SK-N-SH treated with all-trans-retinoic acid at 6 μM for 48 hours (cell line): ENCODE measurements around the gene VSTM4.

Source experiments
- ARNTL ChIP-seq: fragments of 450-650 bp; formaldehyde crosslinking; IDR thresholded peaks from 2 replicates; pipeline ENCODE4 v1.5.0; 2020; ENCODE audit warnings: low read depth, mild to moderate bottlenecking, moderate library complexity, borderline replicate concordance
- ESRRG ChIP-seq: fragments of 250-450 bp; sonication (Bioruptor Pico); IDR thresholded peaks from 2 replicates; pipeline ENCODE4 v1.6.1; 2021; ENCODE audit warnings: mild to moderate bottlenecking
- GLIS3 ChIP-seq: fragments of 250-450 bp; sonication (Bioruptor Pico); IDR thresholded peaks from 2 replicates; pipeline ENCODE4 v1.5.0; 2020; ENCODE audit warnings: mild to moderate bottlenecking, moderate library complexity
- ZFP3 ChIP-seq: fragments of 250-450 bp; sonication (Bioruptor Pico); IDR thresholded peaks from 2 replicates; pipeline ENCODE4 v1.5.0; 2020; ENCODE audit warnings: mild to moderate bottlenecking, moderate library complexity
- ZNF565 ChIP-seq: fragments of 450-650 bp; formaldehyde crosslinking; conservative IDR thresholded peaks from 2 replicates; pipeline ENCODE4 v1.5.0; 2020; ENCODE audit warnings: low read depth, mild to moderate bottlenecking, moderate library complexity
- TF ChIP-seq, protein P1 (sequence below): fragments of 250-450 bp; sonication (Bioruptor Pico); IDR thresholded peaks from 2 replicates; pipeline ENCODE4 v1.8.0; 2020; ENCODE audit warnings: mild to moderate bottlenecking, moderate library complexity, borderline replicate concordance
- TF ChIP-seq, protein P2 (sequence below): fragments of 250-450 bp; sonication (Bioruptor Pico); IDR thresholded peaks from 2 replicates; pipeline ENCODE4 v1.5.1; 2020; ENCODE audit warnings: low read depth, mild to moderate bottlenecking, moderate library complexity

DNA sequence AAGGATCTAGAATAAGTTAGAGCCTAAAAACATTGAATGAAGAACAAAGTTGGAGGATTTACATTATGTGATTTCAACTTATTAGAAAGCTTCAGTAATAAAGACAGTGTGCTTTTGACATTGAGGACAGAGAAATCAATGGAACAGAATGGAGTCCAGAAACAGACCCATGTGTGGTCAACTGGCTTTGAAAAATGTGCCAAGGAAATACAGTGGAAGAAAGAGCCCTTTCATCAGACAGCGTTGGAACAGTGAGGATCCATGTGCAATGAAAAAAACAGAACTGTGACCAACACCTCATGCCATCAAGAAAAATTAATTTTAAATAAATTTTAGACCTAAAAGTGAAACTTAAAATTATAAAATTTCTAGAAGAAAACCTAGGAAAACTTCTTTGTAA is 125.1 kb downstream of the VSTM4 start:
- TF ChIP-seq ARNTL (CRISPR knock-in tag) (no peak), GLIS3 (CRISPR knock-in tag) (no peak), ZNF565 (no peak), ESRRG (CRISPR knock-in tag) (no peak), ZFP3 (no peak)
- TF ChIP-seq, protein P1, sequence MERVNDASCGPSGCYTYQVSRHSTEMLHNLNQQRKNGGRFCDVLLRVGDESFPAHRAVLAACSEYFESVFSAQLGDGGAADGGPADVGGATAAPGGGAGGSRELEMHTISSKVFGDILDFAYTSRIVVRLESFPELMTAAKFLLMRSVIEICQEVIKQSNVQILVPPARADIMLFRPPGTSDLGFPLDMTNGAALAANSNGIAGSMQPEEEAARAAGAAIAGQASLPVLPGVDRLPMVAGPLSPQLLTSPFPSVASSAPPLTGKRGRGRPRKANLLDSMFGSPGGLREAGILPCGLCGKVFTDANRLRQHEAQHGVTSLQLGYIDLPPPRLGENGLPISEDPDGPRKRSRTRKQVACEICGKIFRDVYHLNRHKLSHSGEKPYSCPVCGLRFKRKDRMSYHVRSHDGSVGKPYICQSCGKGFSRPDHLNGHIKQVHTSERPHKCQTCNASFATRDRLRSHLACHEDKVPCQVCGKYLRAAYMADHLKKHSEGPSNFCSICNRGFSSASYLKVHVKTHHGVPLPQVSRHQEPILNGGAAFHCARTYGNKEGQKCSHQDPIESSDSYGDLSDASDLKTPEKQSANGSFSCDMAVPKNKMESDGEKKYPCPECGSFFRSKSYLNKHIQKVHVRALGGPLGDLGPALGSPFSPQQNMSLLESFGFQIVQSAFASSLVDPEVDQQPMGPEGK (CRISPR knock-in tag): no peak
- TF ChIP-seq, protein P2, sequence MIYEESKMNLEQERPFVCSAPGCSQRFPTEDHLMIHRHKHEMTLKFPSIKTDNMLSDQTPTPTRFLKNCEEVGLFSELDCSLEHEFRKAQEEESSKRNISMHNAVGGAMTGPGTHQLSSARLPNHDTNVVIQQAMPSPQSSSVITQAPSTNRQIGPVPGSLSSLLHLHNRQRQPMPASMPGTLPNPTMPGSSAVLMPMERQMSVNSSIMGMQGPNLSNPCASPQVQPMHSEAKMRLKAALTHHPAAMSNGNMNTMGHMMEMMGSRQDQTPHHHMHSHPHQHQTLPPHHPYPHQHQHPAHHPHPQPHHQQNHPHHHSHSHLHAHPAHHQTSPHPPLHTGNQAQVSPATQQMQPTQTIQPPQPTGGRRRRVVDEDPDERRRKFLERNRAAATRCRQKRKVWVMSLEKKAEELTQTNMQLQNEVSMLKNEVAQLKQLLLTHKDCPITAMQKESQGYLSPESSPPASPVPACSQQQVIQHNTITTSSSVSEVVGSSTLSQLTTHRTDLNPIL (CRISPR knock-in tag): no peak
